ENCODE measurements around the gene ERVW-1. TPM values are rescaled to one million over a fixed set of nuclear protein-coding genes. Genes with fewer than 3 reads are reported as not detected.

ERVW-1 gene
- total RNA-seq, 1 donor from 2014 or later, result not detected

- TF ChIP-seq, protein P1, sequence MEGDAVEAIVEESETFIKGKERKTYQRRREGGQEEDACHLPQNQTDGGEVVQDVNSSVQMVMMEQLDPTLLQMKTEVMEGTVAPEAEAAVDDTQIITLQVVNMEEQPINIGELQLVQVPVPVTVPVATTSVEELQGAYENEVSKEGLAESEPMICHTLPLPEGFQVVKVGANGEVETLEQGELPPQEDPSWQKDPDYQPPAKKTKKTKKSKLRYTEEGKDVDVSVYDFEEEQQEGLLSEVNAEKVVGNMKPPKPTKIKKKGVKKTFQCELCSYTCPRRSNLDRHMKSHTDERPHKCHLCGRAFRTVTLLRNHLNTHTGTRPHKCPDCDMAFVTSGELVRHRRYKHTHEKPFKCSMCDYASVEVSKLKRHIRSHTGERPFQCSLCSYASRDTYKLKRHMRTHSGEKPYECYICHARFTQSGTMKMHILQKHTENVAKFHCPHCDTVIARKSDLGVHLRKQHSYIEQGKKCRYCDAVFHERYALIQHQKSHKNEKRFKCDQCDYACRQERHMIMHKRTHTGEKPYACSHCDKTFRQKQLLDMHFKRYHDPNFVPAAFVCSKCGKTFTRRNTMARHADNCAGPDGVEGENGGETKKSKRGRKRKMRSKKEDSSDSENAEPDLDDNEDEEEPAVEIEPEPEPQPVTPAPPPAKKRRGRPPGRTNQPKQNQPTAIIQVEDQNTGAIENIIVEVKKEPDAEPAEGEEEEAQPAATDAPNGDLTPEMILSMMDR (IDR thresholded peaks at IDR 0.05; ENCODE audit: unreplicated experiment), result no peak
- H3K4me1 Mint-ChIP-seq (ENCODE audit: unreplicated experiment), result peaks cover 12% of the 10 kb centered on the region
- no peak overlapping the region for H3K4me3 Mint-ChIP-seq (ENCODE audit: unreplicated experiment)
- H3K27ac Mint-ChIP-seq (ENCODE audit: unreplicated experiment), result no peak overlapping the region
- no peaks in the 10 kb centered on the region for H3K9me3 Mint-ChIP-seq (ENCODE audit: unreplicated experiment)
- H3K36me3 Mint-ChIP-seq (ENCODE audit: low read depth, unreplicated experiment), result no peaks in the 10 kb centered on the region
- H3K27me3 Mint-ChIP-seq (ENCODE audit: unreplicated experiment), result peaks cover 5% of the 10 kb centered on the region
- DNase-seq (ENCODE audit: low spot score), result no peak
Observed at GRCh38 chr7:92427193-92427592, 50.6 kb downstream of the ERVW-1 start.

- H3K27ac Mint-ChIP-seq (ENCODE audit: unreplicated experiment), result no peak overlapping the region
- no peak overlapping the region for H3K4me3 Mint-ChIP-seq (ENCODE audit: unreplicated experiment)
- no peaks in the 10 kb centered on the region for H3K36me3 Mint-ChIP-seq (ENCODE audit: low read depth, unreplicated experiment)
- peaks cover 18% of the 10 kb centered on the region for H3K4me1 Mint-ChIP-seq (ENCODE audit: unreplicated experiment)
- H3K9me3 Mint-ChIP-seq (ENCODE audit: unreplicated experiment), result no peaks in the 10 kb centered on the region
- peaks cover 5% of the 10 kb centered on the region for H3K27me3 Mint-ChIP-seq (ENCODE audit: unreplicated experiment)
- no peak for DNase-seq (ENCODE audit: low spot score)
- TF ChIP-seq, protein P1 (IDR thresholded peaks at IDR 0.05; ENCODE audit: unreplicated experiment), result no peak
Observed at GRCh38 chr7:92425311-92425947, 52.3 kb downstream of the ERVW-1 start.

DNA sequence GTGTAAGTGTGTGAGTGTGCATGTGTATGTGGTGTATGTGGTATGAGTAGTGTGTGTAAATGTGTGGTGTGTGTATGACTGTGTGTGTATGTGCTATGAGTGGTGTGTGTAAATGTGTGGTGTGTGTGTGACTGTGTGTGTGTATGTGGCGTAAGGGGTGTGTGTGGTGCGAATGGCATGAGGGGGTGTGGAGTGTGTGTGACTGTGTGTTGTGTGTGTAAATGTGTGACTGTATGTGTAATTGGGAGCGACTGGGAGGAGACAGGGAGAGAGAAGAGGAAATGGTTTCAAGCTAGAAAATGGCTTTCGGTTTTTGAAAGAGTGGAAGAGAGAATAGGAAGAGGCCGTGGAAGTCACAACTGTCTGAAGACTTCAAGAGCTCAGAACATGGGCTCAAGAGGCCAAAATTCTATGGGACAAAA lies 54.0 kb downstream of the ERVW-1 start:
- H3K36me3 Mint-ChIP-seq (ENCODE audit: low read depth, unreplicated experiment), result no peaks in the 10 kb centered on the region
- TF ChIP-seq, protein P1 (IDR thresholded peaks at IDR 0.05; ENCODE audit: unreplicated experiment), result no peak
- peaks cover 6% of the 10 kb centered on the region for H3K27me3 Mint-ChIP-seq (ENCODE audit: unreplicated experiment)
- H3K4me1 Mint-ChIP-seq (ENCODE audit: unreplicated experiment), result peaks cover 18% of the 10 kb centered on the region
- no peaks in the 10 kb centered on the region for H3K9me3 Mint-ChIP-seq (ENCODE audit: unreplicated experiment)
- no peak overlapping the region for H3K4me3 Mint-ChIP-seq (ENCODE audit: unreplicated experiment)
- no peak for DNase-seq (ENCODE audit: low spot score)
- H3K27ac Mint-ChIP-seq (ENCODE audit: unreplicated experiment), result no peak overlapping the region

- peaks cover 6% of the 10 kb centered on the region for H3K27me3 Mint-ChIP-seq (ENCODE audit: unreplicated experiment)
- DNase-seq (ENCODE audit: low spot score), result no peak
- H3K4me3 Mint-ChIP-seq (ENCODE audit: unreplicated experiment), result no peak overlapping the region
- TF ChIP-seq, protein P1 (IDR thresholded peaks at IDR 0.05; ENCODE audit: unreplicated experiment), result no peak
- H3K36me3 Mint-ChIP-seq (ENCODE audit: low read depth, unreplicated experiment), result no peaks in the 10 kb centered on the region
- no peaks in the 10 kb centered on the region for H3K9me3 Mint-ChIP-seq (ENCODE audit: unreplicated experiment)
- H3K27ac Mint-ChIP-seq (ENCODE audit: unreplicated experiment), result no peak overlapping the region
- H3K4me1 Mint-ChIP-seq (ENCODE audit: unreplicated experiment), result peaks cover 18% of the 10 kb centered on the region
Observed at GRCh38 chr7:92422926-92423325, 54.8 kb downstream of the ERVW-1 start.

- Mint-ChIP-seq H3K27me3 (ENCODE audit: unreplicated experiment) (peaks cover 6% of the 10 kb centered on the region), H3K4me3 (ENCODE audit: unreplicated experiment) (no peak overlapping the region), H3K27ac (ENCODE audit: unreplicated experiment) (no peak overlapping the region), H3K4me1 (ENCODE audit: unreplicated experiment) (peaks cover 18% of the 10 kb centered on the region), H3K36me3 (ENCODE audit: low read depth, unreplicated experiment) (no peaks in the 10 kb centered on the region), H3K9me3 (ENCODE audit: unreplicated experiment) (no peaks in the 10 kb centered on the region)
- DNase-seq (ENCODE audit: low spot score), result no peak
- TF ChIP-seq, protein P1 (IDR thresholded peaks at IDR 0.05; ENCODE audit: unreplicated experiment), result no peak
Observed at GRCh38 chr7:92421676-92422435, 55.9 kb downstream of the ERVW-1 start.

Measured in endothelial cell (in vitro differentiated cells).